ENCODE measurements around the gene CDHR2.
A peak's percentile ranks its signal among the peaks of the same experiment; 100 is the strongest.
"Not testable (repeated sequence)": the region's sequence is repeated elsewhere in the genome, so short reads cannot be mapped to it uniquely, and the experiment has no call there.

The CDHR2 gene

GRCh38 chr5:176575066-176575465 is 25.9 kb downstream of the CDHR2 start:
- no peak for DNase-seq

GRCh38 chr5:176575488-176576422 is 26.6 kb downstream of the CDHR2 start:
- DNase-seq, result no peak

GRCh38 chr5:176577312-176578176 is 28.4 kb downstream of the CDHR2 start:
- no peak for DNase-seq

GRCh38 chr5:176578391-176578808 is 29.3 kb downstream of the CDHR2 start:
- DNase-seq, result no peak

GRCh38 chr5:176579323-176579722 is 30.2 kb downstream of the CDHR2 start:
- DNase-seq, result no peak

GRCh38 chr5:176581361-176581760 is 32.2 kb downstream of the CDHR2 start:
- DNase-seq, result no peak

GRCh38 chr5:176583076-176583475 is 33.9 kb downstream of the CDHR2 start:
- no peak for DNase-seq

- no peak for DNase-seq
Observed at GRCh38 chr5:176587398-176587797, 38.3 kb downstream of the CDHR2 start.

- DNase-seq, result no peak
Observed at GRCh38 chr5:176588297-176588696, 39.2 kb downstream of the CDHR2 start.

GRCh38 chr5:176589039-176589769 is 40.1 kb downstream of the CDHR2 start:
- no peak for DNase-seq

- peak; percentile 89 for DNase-seq
Observed at GRCh38 chr5:176590035-176590717, 41.0 kb downstream of the CDHR2 start.

GRCh38 chr5:176591667-176592066 is 42.5 kb downstream of the CDHR2 start:
- DNase-seq, result not testable (repeated sequence)

- DNase-seq, result no peak
Observed at GRCh38 chr5:176592573-176592972, 43.4 kb downstream of the CDHR2 start.

- no peak for DNase-seq
Observed at GRCh38 chr5:176593273-176593869, 44.2 kb downstream of the CDHR2 start.

- DNase-seq, result no peak
Observed at GRCh38 chr5:176594554-176594953, 45.4 kb downstream of the CDHR2 start.

GRCh38 chr5:176595386-176595943 is 46.3 kb downstream of the CDHR2 start:
- no peak for DNase-seq

GRCh38 chr5:176596069-176596644 is 47.0 kb downstream of the CDHR2 start:
- no peak for DNase-seq

GRCh38 chr5:176596689-176597416 is 47.7 kb downstream of the CDHR2 start:
- no peak for DNase-seq

GRCh38 chr5:176597417-176598389 is 48.6 kb downstream of the CDHR2 start:
- DNase-seq, result no peak

Data from NCI-H2029 (cell line).